ENCODE data around the gene MESP2.

MESP2 gene

GRCh38 chr15:89825271-89825940 lies 49.3 kb downstream of the MESP2 start:
- H3F3A ChIP-seq (ENCODE audit: low read depth), result no peaks in the 10 kb centered on the region
- H3K9ac ChIP-seq (ENCODE audit: low read depth, low read length, poor library complexity, severe bottlenecking), result no peak overlapping the region
- H3K4me1 ChIP-seq (ENCODE audit: insufficient read depth, low read length, poor library complexity, severe bottlenecking), result peaks cover 6% of the 10 kb centered on the region
- H3K36me3 ChIP-seq (ENCODE audit: insufficient read depth, low read length), result no peaks in the 10 kb centered on the region
- H4K20me1 ChIP-seq (ENCODE audit: insufficient read depth, low read length, poor library complexity, severe bottlenecking), result no peaks in the 10 kb centered on the region
- TF ChIP-seq EZH2phosphoT487 (IDR thresholded peaks at IDR 0.05; ENCODE audit: borderline replicate concordance) (no peak), CTCF (conservative IDR thresholded peaks at IDR 0.05; ENCODE audit: low read length) (no peak)
- no peaks in the 10 kb centered on the region for H3K9me2 ChIP-seq (replicated peaks; ENCODE audit: low read depth, low read length)
- H3K4me3 ChIP-seq (ENCODE audit: low read length, poor library complexity, severe bottlenecking), result no peak overlapping the region
- H2AFZ ChIP-seq (ENCODE audit: low read length), result no peak overlapping the region
- H3K9me3 ChIP-seq (ENCODE audit: insufficient read depth, low read depth, low read length), result no peaks in the 10 kb centered on the region
- H3K79me2 ChIP-seq (ENCODE audit: insufficient read depth, low read length), result no peaks in the 10 kb centered on the region
- no peaks in the 10 kb centered on the region for H3K27me3 ChIP-seq (ENCODE audit: insufficient read depth, low read length, poor library complexity, severe bottlenecking)
- H3K4me2 ChIP-seq (ENCODE audit: low read depth, low read length, poor library complexity, severe bottlenecking), result no peak overlapping the region

GRCh38 chr15:89826671-89827655 lies 50.8 kb downstream of the MESP2 start:
- Histone ChIP-seq H4K20me1 (ENCODE audit: insufficient read depth, low read length, poor library complexity, severe bottlenecking) (no peaks in the 10 kb centered on the region), H3K27me3 (ENCODE audit: insufficient read depth, low read length, poor library complexity, severe bottlenecking) (no peaks in the 10 kb centered on the region), H3K36me3 (ENCODE audit: insufficient read depth, low read length) (no peaks in the 10 kb centered on the region), H2AFZ (ENCODE audit: low read length) (no peak overlapping the region), H3K9ac (ENCODE audit: low read depth, low read length, poor library complexity, severe bottlenecking) (no peak overlapping the region), H3K4me1 (ENCODE audit: insufficient read depth, low read length, poor library complexity, severe bottlenecking) (peaks cover 6% of the 10 kb centered on the region), H3K9me3 (ENCODE audit: insufficient read depth, low read depth, low read length) (no peaks in the 10 kb centered on the region), H3F3A (ENCODE audit: low read depth) (no peaks in the 10 kb centered on the region), H3K9me2 (replicated peaks; ENCODE audit: low read depth, low read length) (no peaks in the 10 kb centered on the region), H3K79me2 (ENCODE audit: insufficient read depth, low read length) (no peaks in the 10 kb centered on the region), H3K4me3 (ENCODE audit: low read length, poor library complexity, severe bottlenecking) (no peak overlapping the region), H3K4me2 (ENCODE audit: low read depth, low read length, poor library complexity, severe bottlenecking) (no peak overlapping the region)
- no peak for TF ChIP-seq EZH2phosphoT487 (IDR thresholded peaks at IDR 0.05; ENCODE audit: borderline replicate concordance)
- TF ChIP-seq CTCF (conservative IDR thresholded peaks at IDR 0.05; ENCODE audit: low read length), result no peak

- H3K4me3 ChIP-seq (ENCODE audit: low read length, poor library complexity, severe bottlenecking), result no peak overlapping the region
- H4K20me1 ChIP-seq (ENCODE audit: insufficient read depth, low read length, poor library complexity, severe bottlenecking), result no peaks in the 10 kb centered on the region
- H3F3A ChIP-seq (ENCODE audit: low read depth), result no peaks in the 10 kb centered on the region
- H3K27me3 ChIP-seq (ENCODE audit: insufficient read depth, low read length, poor library complexity, severe bottlenecking), result no peaks in the 10 kb centered on the region
- H3K9me2 ChIP-seq (replicated peaks; ENCODE audit: low read depth, low read length), result no peaks in the 10 kb centered on the region
- TF ChIP-seq CTCF (conservative IDR thresholded peaks at IDR 0.05; ENCODE audit: low read length) (no peak), EZH2phosphoT487 (IDR thresholded peaks at IDR 0.05; ENCODE audit: borderline replicate concordance) (no peak)
- no peaks in the 10 kb centered on the region for H3K9me3 ChIP-seq (ENCODE audit: insufficient read depth, low read depth, low read length)
- H2AFZ ChIP-seq (ENCODE audit: low read length), result no peak overlapping the region
- H3K4me1 ChIP-seq (ENCODE audit: insufficient read depth, low read length, poor library complexity, severe bottlenecking), result peaks cover 6% of the 10 kb centered on the region
- no peak overlapping the region for H3K4me2 ChIP-seq (ENCODE audit: low read depth, low read length, poor library complexity, severe bottlenecking)
- H3K36me3 ChIP-seq (ENCODE audit: insufficient read depth, low read length), result no peaks in the 10 kb centered on the region; the same call in 1 of the 2 replicates
- no peaks in the 10 kb centered on the region for H3K79me2 ChIP-seq (ENCODE audit: insufficient read depth, low read length)
- no peak overlapping the region for H3K9ac ChIP-seq (ENCODE audit: low read depth, low read length, poor library complexity, severe bottlenecking)
These were observed 51.7 kb downstream of the MESP2 start for GRCh38 chr15:89827829-89828228.
